Activated CD4-positive, CD25-positive, alpha-beta regulatory T cell treated with anti-CD3 and anti-CD28 coated beads, Interleukin-2, amount 50 U/mL, for 72 hours (primary cell): ENCODE measurements around the gene ABRACL.
"Not testable (repeated sequence)": the region's sequence is repeated elsewhere in the genome, so short reads cannot be mapped to it uniquely, and the experiment has no call there.

Experiments
- DNase-seq: peaks from one replicate; pipeline ENCODE4 v3.0.0; 2021

Gene ABRACL

GRCh38 chr6:139013185-139013800 lies 15.3 kb upstream of the ABRACL start:
- DNase-seq = no peak

GRCh38 chr6:139014945-139015344 lies 13.6 kb upstream of the ABRACL start:
- no peak for DNase-seq

GRCh38 chr6:139016337-139017213 lies 12.0 kb upstream of the ABRACL start:
- no peak for DNase-seq

- no peak for DNase-seq
These were observed 11.3 kb upstream of the ABRACL start for GRCh38 chr6:139017227-139017626.

GRCh38 chr6:139019722-139020121 lies 8.8 kb upstream of the ABRACL start:
- DNase-seq = no peak

- DNase-seq = no peak
These were observed 7.9 kb upstream of the ABRACL start for GRCh38 chr6:139020689-139021088.

- not testable (repeated sequence) for DNase-seq
These were observed 3.1 kb upstream of the ABRACL start for GRCh38 chr6:139025416-139025815.

- peak; percentile 35 for DNase-seq
These were observed 844 bp upstream of the ABRACL start for GRCh38 chr6:139027620-139028182.

- no peak for DNase-seq
These were observed 309 bp upstream of the ABRACL start for GRCh38 chr6:139028215-139028657.

GRCh38 chr6:139029470-139030227 lies 1.1 kb downstream of the ABRACL start:
- DNase-seq = no peak

GRCh38 chr6:139030228-139030963 lies 1.9 kb downstream of the ABRACL start:
- no peak for DNase-seq

- DNase-seq = no peak
These were observed 8.9 kb downstream of the ABRACL start for GRCh38 chr6:139037490-139037889.

GRCh38 chr6:139044250-139044649 lies 15.7 kb downstream of the ABRACL start:
- no peak for DNase-seq

GRCh38 chr6:139047677-139048076 lies 19.1 kb downstream of the ABRACL start:
- DNase-seq = no peak

GRCh38 chr6:139048912-139049311 lies 20.4 kb downstream of the ABRACL start:
- not testable (repeated sequence) for DNase-seq

- DNase-seq = not testable (repeated sequence)
These were observed 21.7 kb downstream of the ABRACL start for GRCh38 chr6:139050131-139050769.

- no peak for DNase-seq
These were observed 22.3 kb downstream of the ABRACL start for GRCh38 chr6:139050770-139051313.

- no peak for DNase-seq
These were observed 23.0 kb downstream of the ABRACL start for GRCh38 chr6:139051396-139052060.

- no peak for DNase-seq
These were observed 24.8 kb downstream of the ABRACL start for GRCh38 chr6:139053382-139053781.

- no peak for DNase-seq
These were observed 25.5 kb downstream of the ABRACL start for GRCh38 chr6:139054001-139054400.

GRCh38 chr6:139055709-139056108 lies 27.2 kb downstream of the ABRACL start:
- DNase-seq = no peak
